GM18907 (cell line): Measurements from ENCODE around the gene UBXN10.

ENCODE experiments used
- ATAC-seq: cut with Tn5 transposase; IDR thresholded peaks from one replicate; pipeline ENCODE4 v1.9.1; 2021; ENCODE audit warnings: mild to moderate bottlenecking, moderate library complexity; ENCODE audit not compliant: unreplicated experiment

UBXN10 gene

DNA sequence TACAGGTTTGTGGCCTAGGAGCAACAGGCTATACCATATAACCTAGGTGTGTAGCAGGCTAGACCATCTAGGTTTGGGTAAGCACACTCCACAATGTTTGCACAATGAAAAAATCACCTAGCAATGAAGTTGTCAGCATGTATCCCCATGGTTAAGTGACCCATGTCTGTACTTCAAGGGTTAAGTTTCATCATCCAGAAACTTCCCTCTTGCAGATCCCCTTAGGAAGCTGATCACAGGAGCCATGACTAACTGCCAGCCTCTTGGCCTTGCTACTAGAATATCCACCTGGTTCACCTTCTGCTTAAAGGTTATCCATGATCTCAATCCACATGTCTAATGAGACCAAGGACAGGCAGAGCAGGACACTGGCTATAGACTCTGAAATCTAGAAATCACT lies 3.5 kb upstream of the UBXN10 start:
- ATAC-seq = no peak

DNA sequence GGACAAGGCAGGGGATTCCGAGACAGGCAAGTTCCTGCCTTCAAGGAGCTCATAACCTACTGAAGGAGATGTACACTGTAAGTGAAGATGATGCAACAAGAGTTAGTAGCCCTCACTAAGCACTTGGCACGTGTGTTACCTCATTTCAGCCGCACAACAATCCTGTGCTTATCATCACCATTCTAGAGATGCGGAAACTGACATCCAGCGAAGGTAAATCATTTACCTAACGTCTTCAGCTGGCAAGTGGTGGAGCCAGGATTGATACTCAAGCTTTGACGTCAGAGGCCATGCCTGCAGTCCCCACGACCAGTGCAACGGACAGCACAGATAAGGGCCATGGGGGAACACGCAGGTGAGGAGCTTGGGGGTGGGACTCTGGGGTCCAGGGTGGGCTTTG lies 2.9 kb upstream of the UBXN10 start:
- no peak for ATAC-seq

GRCh38 chr1:20183616-20184271 lies 2.2 kb upstream of the UBXN10 start:
- ATAC-seq = no peak

DNA sequence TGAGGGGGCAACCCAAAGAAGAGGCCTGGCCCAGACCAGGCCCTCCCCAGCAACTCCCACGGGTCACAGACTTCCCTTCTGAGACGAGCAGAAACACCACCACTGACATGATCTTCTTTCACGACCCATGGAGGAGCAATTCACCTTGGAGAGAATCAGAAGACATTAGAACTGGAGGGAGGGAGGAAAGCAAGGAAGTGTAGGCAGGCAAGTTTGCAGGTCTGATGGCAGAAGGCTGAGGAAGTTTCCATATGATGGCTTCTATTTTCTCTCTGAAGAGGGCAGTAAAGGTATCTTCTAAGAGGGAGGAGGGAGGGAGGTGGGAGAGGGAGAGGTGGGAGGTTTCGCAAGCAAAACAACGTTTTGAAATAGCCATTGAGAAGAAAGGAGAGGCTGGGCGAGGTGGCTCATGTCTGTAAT lies 1.4 kb upstream of the UBXN10 start:
- ATAC-seq = no peak

GRCh38 chr1:20184997-20185833 lies 681 bp upstream of the UBXN10 start:
- ATAC-seq = no peak

GRCh38 chr1:20187103-20187812 lies 1.4 kb downstream of the UBXN10 start:
- ATAC-seq = no peak

- ATAC-seq = no peak
These were observed 2.0 kb downstream of the UBXN10 start for GRCh38 chr1:20187813-20188454.

- no peak for ATAC-seq
These were observed 2.5 kb downstream of the UBXN10 start for GRCh38 chr1:20188455-20188817.

GRCh38 chr1:20189664-20190063 lies 3.8 kb downstream of the UBXN10 start:
- no peak for ATAC-seq

DNA sequence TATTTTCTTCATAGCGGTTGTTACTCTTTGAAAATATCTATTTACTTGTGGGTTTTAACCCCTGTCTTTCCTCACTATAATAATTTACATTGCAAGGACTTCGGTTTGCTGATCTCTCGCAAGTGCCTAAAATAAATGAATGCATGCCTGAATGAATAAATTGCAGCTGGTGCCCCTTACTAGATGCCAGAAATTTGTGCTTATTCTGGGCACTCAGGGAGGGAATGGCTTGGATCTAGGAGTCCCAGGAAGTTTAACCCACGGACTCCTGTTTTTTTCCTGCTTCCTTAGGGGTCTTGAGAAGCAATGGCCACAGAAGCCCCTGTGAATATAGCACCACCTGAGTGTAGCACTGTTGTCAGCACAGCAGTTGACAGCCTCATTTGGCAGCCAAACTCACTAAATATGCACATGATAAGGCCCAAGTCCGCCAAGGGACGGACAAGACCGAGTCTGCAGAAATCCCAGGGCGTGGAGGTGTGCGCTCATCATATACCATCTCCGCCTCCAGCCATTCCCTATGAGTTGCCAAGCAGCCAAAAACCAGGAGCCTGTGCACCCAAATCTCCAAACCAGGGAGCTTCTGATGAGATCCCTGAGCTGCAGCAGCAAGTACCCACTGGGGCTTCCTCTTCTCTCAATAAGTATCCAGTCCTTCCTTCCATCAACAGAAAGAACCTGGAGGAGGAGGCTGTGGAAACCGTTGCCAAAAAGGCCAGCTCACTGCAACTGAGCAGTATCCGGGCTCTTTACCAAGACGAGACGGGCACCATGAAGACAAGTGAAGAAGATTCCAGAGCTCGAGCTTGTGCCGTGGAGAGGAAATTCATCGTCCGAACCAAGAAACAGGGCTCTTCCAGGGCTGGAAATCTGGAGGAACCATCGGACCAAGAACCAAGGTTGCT lies 4.6 kb downstream of the UBXN10 start:
- no peak for ATAC-seq

DNA sequence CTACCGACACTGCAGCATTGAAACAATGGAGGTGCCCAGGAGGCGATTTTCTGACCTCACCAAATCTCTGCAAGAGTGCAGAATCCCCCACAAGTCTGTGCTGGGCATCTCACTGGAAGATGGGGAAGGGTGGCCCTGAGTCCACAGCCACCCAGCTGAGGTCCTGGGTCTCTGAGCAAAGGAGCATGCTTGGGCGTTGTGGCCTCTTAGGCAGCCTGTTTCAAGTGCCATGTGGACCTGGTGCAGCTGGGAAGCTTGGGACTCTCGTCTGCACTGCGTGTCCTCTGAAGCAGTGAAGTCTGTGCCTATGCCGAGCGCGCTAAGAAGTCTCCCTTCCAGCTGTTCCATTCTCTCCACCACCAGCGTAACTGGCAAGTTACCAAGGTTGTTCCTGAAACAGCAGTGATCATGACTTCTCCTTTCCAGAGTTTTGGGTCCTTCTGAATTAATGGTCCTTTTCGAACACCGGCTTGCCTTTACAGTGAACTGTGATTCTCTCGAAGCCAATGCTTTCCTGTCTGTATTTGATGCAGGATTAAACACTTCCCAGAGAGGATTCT lies 5.5 kb downstream of the UBXN10 start:
- no peak for ATAC-seq

DNA sequence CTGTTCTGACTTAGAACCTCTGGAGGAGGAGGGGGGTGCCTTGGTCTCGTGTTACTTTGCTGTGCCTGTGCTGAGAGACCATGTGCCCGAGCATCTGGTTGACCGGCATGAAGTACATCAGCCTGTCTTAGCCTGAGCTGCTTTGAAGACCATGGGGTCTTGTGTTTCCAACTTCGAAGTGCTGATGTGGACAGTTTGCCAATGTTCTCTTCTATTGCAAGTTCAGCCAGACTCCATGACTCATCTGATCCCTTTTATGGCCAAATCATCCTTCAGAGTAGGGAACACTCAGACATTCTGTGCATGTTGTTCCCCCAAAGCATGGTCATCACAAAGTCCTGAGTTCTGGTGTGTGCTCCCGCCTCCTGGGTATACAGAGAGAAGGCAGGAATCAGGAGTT lies 6.5 kb downstream of the UBXN10 start:
- no peak for ATAC-seq

GRCh38 chr1:20192871-20193411 lies 7.0 kb downstream of the UBXN10 start:
- no peak for ATAC-seq

- ATAC-seq = no peak
These were observed 8.3 kb downstream of the UBXN10 start for GRCh38 chr1:20194224-20194623.

DNA sequence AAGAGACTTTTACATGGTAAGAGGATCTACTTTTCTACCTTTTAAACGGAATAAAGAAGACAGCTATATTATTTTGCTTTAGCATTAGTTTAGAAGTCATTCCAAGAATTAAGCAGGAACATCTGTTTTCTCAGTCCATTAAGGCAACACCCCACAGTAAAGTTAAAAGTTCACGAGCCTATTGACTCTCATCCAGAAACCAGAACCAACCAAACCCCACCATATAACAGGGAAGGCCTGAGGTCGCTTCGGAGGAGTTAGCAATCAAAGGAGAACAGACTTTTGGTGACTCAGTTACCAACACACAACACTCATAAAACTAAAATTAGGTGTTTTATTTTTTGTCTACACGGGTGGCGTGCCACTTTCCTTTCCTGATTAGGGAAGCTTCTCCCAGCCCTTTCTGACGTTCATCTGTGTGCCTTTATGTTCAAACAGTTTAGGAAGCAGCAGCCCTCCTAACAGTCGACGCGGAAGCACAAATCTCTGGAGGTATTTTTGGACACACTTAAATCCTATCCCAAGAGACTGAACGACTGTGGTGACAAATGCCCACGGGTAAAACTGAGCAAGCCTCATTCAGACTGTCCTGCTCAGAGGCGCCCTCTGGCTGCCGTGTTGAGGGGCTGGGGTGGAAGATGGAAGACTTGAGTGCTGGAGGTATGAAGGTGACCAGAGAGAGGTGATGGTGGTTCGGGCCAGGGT lies 9.0 kb downstream of the UBXN10 start:
- no peak for ATAC-seq

DNA sequence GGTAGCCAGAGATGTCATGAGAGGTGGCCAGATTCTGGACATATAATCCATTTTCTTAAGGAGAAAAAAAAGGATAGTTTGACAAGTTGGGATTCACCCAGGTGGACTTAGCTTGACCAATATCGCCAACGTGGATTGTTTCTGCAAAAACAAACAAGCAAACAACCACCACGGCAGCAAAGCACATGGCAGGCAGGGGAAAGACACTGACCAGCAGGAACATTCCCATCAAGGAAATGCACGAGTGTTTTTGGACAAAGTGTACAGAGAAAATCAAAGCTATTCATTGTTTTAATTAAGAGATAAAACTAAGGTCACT lies 9.5 kb downstream of the UBXN10 start:
- no peak for ATAC-seq

GRCh38 chr1:20197329-20197791 lies 11.5 kb downstream of the UBXN10 start:
- ATAC-seq = no peak

DNA sequence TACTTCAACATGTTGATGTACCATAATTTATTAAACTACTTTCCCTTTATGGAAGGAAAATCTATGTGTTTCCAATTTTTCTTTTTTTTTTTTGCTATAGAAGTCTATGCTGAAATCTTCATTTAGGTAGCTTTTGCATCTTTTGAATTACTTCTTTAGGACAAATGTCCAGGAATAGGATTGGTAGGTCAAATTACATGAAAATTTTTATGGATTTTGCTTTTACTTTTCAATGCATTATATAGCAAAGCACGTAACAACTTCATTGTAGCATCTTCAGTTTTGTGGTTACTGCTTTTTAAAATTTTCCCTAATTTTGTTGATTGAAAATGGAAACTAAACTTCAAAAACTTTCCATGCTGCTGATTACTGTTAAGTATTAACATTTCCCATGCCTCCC lies 12.4 kb downstream of the UBXN10 start:
- ATAC-seq = no peak

DNA sequence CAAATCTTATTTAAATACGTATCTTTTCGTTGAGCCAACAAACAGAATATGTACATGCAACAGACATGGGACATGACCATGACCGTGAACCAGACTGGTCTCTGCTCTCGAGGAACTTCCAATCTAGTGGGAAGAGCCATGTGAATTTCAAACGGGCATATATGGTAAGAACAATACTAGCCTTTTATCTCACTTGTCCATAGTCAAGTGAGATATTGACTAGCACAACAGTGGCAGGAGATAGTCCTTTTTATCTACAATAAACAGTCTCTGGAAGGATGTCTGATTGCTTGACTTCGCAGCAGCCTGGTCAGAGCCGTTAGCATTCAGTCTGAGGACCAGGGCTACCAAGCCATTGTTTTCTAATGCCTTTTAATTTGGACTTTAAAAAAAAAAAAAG lies 13.0 kb downstream of the UBXN10 start:
- ATAC-seq = no peak
